GM12874 (cell line): ENCODE results near the gene TBL2.

Source experiments
- CTCF ChIP-seq: IDR thresholded peaks from 2 replicates; pipeline ENCODE4 v1.5.1; 2011; ENCODE audit warnings: low read depth, mild to moderate bottlenecking, control low read depth, low read length, moderate library complexity; ENCODE audit not compliant: insufficient read depth

The TBL2 gene

GRCh38 chr7:73556208-73557107 lies 21.9 kb downstream of the TBL2 start:
- no peak for TF ChIP-seq CTCF

GRCh38 chr7:73555411-73555982 lies 22.9 kb downstream of the TBL2 start:
- no peak for TF ChIP-seq CTCF

GRCh38 chr7:73549176-73549575 lies 29.2 kb downstream of the TBL2 start:
- no peak for TF ChIP-seq CTCF

- no peak for TF ChIP-seq CTCF
Measured at GRCh38 chr7:73547841-73548240, 30.5 kb downstream of the TBL2 start.

GRCh38 chr7:73544678-73545077 lies 33.7 kb downstream of the TBL2 start:
- no peak for TF ChIP-seq CTCF

GRCh38 chr7:73541722-73542121 lies 36.7 kb downstream of the TBL2 start:
- TF ChIP-seq CTCF = no peak

- TF ChIP-seq CTCF = no peak
Measured at GRCh38 chr7:73539709-73540108, 38.7 kb downstream of the TBL2 start.
